ENCODE measurements around the gene FIGNL2.

DNA sequence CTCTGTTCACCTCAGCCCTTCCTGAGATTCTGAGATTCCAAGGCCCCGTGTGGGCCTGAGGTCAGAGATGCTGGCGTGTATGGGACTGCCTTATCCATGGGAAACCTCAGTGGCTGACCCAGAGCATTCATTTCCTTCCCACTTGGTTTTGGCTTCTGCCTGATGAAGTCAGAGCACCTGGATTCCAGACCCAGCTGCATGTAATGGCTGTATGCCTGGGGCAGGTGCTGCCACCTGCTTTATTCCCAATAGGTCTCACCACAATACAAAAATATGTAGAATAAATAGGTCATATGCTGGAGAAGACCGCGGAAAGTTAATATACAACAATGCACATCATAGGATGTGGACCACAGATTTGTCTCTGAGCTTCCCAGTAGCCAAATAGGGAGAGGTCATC, 25.6 kb downstream of the FIGNL2 start:
- no peak for TF ChIP-seq EP300 (IDR thresholded peaks at IDR 0.05)
- TF ChIP-seq, protein P1, sequence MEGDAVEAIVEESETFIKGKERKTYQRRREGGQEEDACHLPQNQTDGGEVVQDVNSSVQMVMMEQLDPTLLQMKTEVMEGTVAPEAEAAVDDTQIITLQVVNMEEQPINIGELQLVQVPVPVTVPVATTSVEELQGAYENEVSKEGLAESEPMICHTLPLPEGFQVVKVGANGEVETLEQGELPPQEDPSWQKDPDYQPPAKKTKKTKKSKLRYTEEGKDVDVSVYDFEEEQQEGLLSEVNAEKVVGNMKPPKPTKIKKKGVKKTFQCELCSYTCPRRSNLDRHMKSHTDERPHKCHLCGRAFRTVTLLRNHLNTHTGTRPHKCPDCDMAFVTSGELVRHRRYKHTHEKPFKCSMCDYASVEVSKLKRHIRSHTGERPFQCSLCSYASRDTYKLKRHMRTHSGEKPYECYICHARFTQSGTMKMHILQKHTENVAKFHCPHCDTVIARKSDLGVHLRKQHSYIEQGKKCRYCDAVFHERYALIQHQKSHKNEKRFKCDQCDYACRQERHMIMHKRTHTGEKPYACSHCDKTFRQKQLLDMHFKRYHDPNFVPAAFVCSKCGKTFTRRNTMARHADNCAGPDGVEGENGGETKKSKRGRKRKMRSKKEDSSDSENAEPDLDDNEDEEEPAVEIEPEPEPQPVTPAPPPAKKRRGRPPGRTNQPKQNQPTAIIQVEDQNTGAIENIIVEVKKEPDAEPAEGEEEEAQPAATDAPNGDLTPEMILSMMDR (IDR thresholded peaks at IDR 0.05) = no peak

All from tibial nerve (tissue), 4 donors.